OCI-LY7 (cell line): ENCODE results near the gene TDRD5.
A peak's percentile ranks its signal among the peaks of the same experiment; 100 is the strongest.

Source experiments
- CTCF ChIP-seq: fragments of 200-600 bp; sonication (generic); conservative IDR thresholded peaks from 2 replicates; pipeline ENCODE4 v1.5.1; 2014; ENCODE audit warnings: mild to moderate bottlenecking, antibody characterized with exemption, low read length, moderate library complexity, mixed read lengths
- EZH2phosphoT487 ChIP-seq: fragments of 200-600 bp; sonication (generic); IDR thresholded peaks from 2 replicates; pipeline ENCODE4 v1.6.1; 2018; ENCODE audit warnings: low read depth, borderline replicate concordance, mild to moderate bottlenecking, mixed run types, antibody characterized with exemption, low read length, moderate library complexity, mixed read lengths

DNA sequence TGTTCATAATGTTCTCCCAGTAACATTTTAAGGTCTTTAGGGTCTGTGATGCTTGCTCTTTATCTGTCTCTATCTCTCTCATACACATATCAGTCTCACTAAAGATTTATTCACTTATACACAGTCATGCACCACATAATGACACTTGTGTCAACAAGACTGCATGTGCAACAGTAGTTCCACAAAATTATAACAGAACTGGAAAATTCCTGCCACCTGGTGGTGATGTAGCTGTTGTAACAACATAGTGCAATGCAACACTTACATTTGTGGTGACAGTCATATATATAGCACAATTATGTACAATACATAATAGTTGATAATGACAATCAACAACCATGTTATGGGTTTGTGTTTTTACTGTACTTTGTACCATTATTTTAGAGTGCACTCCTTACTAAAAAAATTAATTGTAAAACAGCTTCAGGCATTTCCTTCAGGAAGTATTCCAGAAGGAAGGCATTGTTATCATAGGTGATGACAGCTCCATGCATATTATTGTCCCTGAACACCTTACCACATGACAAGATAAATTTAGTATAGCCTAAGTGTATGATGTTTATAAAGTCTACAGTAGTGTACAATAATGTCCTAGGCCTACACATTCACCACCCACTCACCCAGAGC, 8.1 kb downstream of the TDRD5 start:
- peak; percentile 95 for TF ChIP-seq CTCF
- TF ChIP-seq EZH2phosphoT487 = no peak
